ENCODE measurements around the gene LOC128125822. TPM values are rescaled to one million over a fixed set of nuclear protein-coding genes. Genes with fewer than 3 reads are reported as not detected.

LOC128125822 gene

GRCh38 chr6:63611560-63611959 lies 39.3 kb downstream of the LOC128125822 start:
- DNase-seq (no peak), ATAC-seq (no peak)
- no peaks in the 10 kb centered on the region for H3K4me1 ChIP-seq
- no peaks in the 10 kb centered on the region for H3K36me3 ChIP-seq
- H3K9me3 ChIP-seq, result no peaks in the 10 kb centered on the region
- intact Hi-C loops (cut with DNase I), result no loop called here
- no peak for TF ChIP-seq CTCF (IDR thresholded peaks at IDR 0.05)
- H3K27me3 ChIP-seq, result no peaks in the 10 kb centered on the region
- no peak overlapping the region for H3K27ac ChIP-seq
- no peak overlapping the region for H3K4me3 ChIP-seq

GRCh38 chr6:63615590-63615989 lies 43.3 kb downstream of the LOC128125822 start:
- TF ChIP-seq CTCF (IDR thresholded peaks at IDR 0.05), result no peak
- intact Hi-C loops (cut with DNase I), result no loop called here
- no peak for DNase-seq

More at GRCh38 chr6:63615590-63615989, 43.3 kb downstream of the LOC128125822 start:
- Histone ChIP-seq H3K4me1 (no peaks in the 10 kb centered on the region), H3K9me3 (no peaks in the 10 kb centered on the region), H3K27ac (no peak overlapping the region), H3K27me3 (peaks cover 3% of the 10 kb centered on the region), H3K36me3 (no peaks in the 10 kb centered on the region), H3K4me3 (no peak overlapping the region)
- ATAC-seq, result no peak

Other genes starting within 250 kb of the LOC128125822 start
- 55.6 TPM for gene PTP4A1, start within 50 bp of the LOC128125822 start, total RNA-seq
- 61.1 TPM for gene PHF3, start 63.3 kb downstream of the LOC128125822 start, total RNA-seq